22Rv1 (cell line): ENCODE data around the gene CDK11B.

Source experiments
- H3K27ac ChIP-seq: fragments of 450-650 bp; 2 replicates; pipeline ENCODE4 v1.5.1; 2017
- ZFX ChIP-seq: fragments of 450-650 bp; IDR thresholded peaks from 2 replicates; pipeline ENCODE4 v1.6.1; 2017; ENCODE audit warnings: antibody characterized with exemption, borderline replicate concordance
- TF ChIP-seq, protein P1 (sequence below): fragments of 450-650 bp; IDR thresholded peaks from 2 replicates; pipeline ENCODE4 v1.5.1; 2017; ENCODE audit warnings: mild to moderate bottlenecking

The CDK11B gene

DNA sequence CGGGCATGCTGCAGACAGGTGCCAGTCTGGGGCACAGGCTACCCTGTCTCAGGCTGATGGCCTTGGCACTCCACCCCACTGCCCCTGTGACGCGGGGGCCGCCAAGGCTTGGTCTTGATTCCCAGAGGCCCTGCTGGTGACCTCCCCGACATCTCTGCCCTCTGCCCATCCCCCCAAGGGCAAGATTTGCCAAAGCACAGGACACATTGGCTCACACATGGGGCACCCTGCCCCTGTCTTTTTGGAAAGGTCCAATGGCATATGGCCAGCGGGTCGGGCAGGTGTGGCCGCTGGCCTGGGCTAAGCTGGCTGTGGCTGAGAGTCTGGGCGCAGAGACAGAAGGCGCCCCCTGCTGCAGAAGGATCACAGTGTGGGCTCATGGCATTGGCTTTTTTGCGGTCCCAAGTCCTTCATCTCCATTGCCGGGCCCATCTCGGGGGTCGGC, 38.9 kb downstream of the CDK11B start:
- TF ChIP-seq, protein P1, sequence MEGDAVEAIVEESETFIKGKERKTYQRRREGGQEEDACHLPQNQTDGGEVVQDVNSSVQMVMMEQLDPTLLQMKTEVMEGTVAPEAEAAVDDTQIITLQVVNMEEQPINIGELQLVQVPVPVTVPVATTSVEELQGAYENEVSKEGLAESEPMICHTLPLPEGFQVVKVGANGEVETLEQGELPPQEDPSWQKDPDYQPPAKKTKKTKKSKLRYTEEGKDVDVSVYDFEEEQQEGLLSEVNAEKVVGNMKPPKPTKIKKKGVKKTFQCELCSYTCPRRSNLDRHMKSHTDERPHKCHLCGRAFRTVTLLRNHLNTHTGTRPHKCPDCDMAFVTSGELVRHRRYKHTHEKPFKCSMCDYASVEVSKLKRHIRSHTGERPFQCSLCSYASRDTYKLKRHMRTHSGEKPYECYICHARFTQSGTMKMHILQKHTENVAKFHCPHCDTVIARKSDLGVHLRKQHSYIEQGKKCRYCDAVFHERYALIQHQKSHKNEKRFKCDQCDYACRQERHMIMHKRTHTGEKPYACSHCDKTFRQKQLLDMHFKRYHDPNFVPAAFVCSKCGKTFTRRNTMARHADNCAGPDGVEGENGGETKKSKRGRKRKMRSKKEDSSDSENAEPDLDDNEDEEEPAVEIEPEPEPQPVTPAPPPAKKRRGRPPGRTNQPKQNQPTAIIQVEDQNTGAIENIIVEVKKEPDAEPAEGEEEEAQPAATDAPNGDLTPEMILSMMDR: peak; percentile 27; the same call in 1 of the 2 replicates
- TF ChIP-seq ZFX: no peak
- H3K27ac ChIP-seq: no peak overlapping the region

DNA sequence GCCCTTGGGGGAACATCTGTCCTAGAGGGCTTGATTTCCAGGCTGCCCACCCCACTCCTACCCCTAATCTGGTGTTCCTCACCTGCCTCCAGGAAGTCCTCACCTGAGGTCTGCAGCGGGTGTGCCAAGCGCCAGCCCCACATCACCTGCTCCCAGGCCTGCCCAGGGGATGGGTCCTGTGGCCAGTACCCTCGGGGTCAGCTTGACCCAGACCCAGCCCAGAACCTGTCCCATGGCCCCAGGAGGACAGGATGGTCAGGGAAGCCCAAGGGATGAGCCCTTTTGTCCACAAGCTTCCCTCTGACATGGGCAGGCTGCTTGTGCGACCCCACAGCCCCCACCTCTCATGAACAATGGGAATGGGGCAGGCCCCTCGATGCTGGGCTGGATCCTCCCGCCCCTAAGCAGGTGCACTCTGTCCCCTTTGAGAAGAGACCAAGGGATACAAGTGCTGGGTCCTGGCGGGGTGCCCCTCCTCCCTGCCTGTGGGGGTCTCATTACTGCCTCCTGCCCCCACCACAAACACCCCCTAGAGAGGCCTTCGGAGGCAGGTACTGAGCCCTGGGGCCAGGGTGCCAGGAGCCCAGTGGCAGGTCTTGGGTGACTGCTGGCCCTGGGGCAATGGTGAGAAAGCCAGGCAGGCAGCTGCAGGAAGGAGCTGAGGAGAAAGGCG, 40.3 kb downstream of the CDK11B start:
- no peak overlapping the region for H3K27ac ChIP-seq
- no peak for TF ChIP-seq ZFX
- TF ChIP-seq, protein P1: no peak

DNA sequence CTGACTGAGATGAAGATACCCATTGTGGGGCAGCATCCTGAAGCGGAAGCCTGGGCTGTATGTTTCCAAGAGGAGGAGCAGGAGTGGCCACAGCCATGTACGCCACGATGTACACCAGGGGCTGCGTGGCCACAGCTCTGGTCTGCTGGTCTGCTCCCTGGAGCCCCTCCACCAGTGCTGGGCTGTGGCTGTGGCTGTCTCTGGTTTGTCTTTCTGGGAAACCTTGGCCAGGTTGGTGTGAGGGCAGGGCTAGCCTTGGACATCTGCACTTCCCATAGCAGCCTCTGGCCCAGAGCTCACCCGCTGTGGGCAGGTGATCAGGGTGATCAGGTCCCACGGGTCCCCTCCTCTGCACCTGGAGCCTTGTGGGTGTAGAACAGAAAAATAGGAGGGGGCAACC, 40.9 kb downstream of the CDK11B start:
- H3K27ac ChIP-seq: no peak overlapping the region
- no peak for TF ChIP-seq ZFX
- TF ChIP-seq, protein P1: no peak

DNA sequence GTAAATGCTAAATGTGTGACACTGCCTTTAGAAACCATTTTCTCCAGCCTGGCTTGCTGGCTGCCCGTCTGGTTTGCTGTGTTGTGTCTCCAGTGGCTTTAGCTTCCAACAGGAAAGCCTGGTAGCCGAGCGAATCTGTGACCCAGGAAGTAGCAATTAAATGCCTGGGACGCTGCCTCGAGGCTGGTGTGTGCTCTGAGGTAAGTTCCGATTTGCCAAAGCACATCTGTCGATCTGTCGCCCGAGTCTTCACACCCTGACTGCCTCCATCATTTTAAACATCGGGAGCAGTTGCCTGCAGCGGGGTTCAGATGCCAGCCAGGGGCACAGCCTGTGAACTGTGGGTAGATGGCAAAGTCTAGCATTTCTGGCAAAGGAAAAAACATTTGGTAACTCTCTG, 41.3 kb downstream of the CDK11B start:
- no peak overlapping the region for H3K27ac ChIP-seq
- no peak for TF ChIP-seq ZFX
- TF ChIP-seq, protein P1: no peak

DNA sequence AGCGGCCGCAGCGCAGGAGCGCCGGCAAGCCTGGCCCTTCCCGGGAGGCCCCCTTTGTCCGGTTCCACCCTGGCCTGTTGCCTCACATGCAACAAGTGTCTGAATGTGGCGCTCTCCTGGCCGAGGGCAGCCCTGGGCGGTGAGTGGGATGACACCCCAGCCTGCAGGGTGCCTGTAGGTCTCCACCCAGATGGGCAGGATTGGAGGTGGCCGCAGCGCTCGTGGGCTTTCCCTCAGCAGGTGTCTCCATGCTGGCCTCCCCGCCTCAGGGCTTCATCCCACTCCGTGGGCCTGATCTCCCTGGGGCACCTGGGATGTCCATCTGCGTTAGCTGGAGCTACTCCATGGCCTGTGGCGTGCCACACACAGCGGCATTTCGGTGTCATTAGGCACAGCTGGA, 42.0 kb downstream of the CDK11B start:
- H3K27ac ChIP-seq: no peak overlapping the region
- TF ChIP-seq ZFX: no peak
- TF ChIP-seq, protein P1: no peak

DNA sequence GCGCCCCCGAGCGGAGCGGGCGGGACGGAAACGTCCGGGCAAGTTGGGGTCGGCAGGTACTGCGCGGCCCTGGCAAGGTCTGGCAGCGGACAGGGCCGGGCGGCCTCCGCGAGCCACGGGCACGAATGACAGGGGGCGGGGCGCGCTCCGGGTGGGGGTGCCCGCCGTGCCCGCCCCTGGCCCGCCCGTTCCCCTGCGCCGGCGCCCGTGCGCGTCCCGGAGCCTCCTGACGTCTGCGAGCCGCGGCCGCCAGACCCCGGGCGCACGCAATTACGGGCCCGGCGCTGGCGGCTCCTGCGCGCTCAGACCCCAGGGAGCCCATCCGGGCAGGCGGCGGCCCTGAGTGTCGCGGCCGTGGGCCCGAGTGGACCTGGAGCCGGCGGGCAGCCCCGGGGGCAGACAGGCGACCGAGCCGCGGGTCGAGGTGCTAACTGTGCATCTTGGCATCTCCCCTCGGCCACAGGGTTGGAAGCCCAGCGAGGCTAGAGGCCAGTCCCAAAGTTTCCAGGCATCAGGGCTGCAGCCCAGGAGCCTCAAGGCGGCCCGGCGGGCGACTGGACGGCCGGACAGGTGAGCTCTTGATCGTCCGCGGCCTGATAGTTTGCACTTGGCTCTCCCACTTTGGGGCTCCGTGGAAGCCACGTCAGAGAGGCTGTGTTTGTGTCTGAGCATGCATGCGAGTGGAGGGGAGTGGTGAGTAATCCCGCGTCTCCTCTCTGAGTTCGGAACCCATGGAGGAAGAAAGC, 42.6 kb downstream of the CDK11B start:
- H3K27ac ChIP-seq: peak overlapping the region; percentile 98
- no peak for TF ChIP-seq ZFX
- TF ChIP-seq, protein P1: no peak
